WERI-Rb-1 (cell line): ENCODE data around the gene VDAC2.

Source experiments
- DNase-seq: peaks from one replicate; pipeline ENCODE4 v3.0.0-alpha.2; 2020
- H3K27ac ChIP-seq: fragments of 250-450 bp; sonication (Bioruptor Pico); 2 replicates; pipeline ENCODE4 v1.5.1; 2020; ENCODE audit warnings: mild to moderate bottlenecking, moderate library complexity
- H3K27me3 ChIP-seq: fragments of 250-450 bp; sonication (Bioruptor Pico); 2 replicates; pipeline ENCODE4 v1.5.1; 2021; ENCODE audit warnings: mild to moderate bottlenecking, low read depth, moderate library complexity; ENCODE audit not compliant: insufficient read depth, severe bottlenecking
- H3K36me3 ChIP-seq: fragments of 250-450 bp; sonication (Bioruptor Pico); 2 replicates; pipeline ENCODE4 v1.5.1; 2020; ENCODE audit warnings: mild to moderate bottlenecking, moderate library complexity
- H3K4me3 ChIP-seq: 2 replicates; pipeline ENCODE4 v1.5.1; 2011; ENCODE audit warnings: low read depth, mild to moderate bottlenecking, control low read depth, low read length
- H3K9me3 ChIP-seq: fragments of 250-450 bp; sonication (Bioruptor Pico); 2 replicates; pipeline ENCODE4 v1.5.1; 2021; ENCODE audit warnings: mild to moderate bottlenecking, moderate library complexity; ENCODE audit not compliant: severe bottlenecking
- CTCF ChIP-seq: IDR thresholded peaks from 2 replicates; pipeline ENCODE4 v1.5.1; 2011; ENCODE audit warnings: low read depth, mild to moderate bottlenecking, control low read depth, inconsistent platforms, low read length

The VDAC2 gene

GRCh38 chr10:75247797-75248196 lies 37.2 kb downstream of the VDAC2 start:
- no peak for DNase-seq
- Histone ChIP-seq H3K27me3 (no peaks in the 10 kb centered on the region), H3K4me3 (no peak overlapping the region), H3K9me3 (peaks cover 10% of the 10 kb centered on the region), H3K27ac (no peak overlapping the region), H3K36me3 (no peaks in the 10 kb centered on the region)
- no peak for TF ChIP-seq CTCF

- H3K27ac ChIP-seq: no peak overlapping the region
These were observed 40.3 kb downstream of the VDAC2 start for GRCh38 chr10:75250934-75251333.

GRCh38 chr10:75253281-75254220 lies 43.0 kb downstream of the VDAC2 start:
- no peak overlapping the region for H3K4me3 ChIP-seq
- no peak for TF ChIP-seq CTCF
- H3K9me3 ChIP-seq: peaks cover 36% of the 10 kb centered on the region
- H3K36me3 ChIP-seq: no peaks in the 10 kb centered on the region
- no peak for DNase-seq
- H3K27me3 ChIP-seq: no peaks in the 10 kb centered on the region
- H3K27ac ChIP-seq: no peak overlapping the region

More at GRCh38 chr10:75250934-75251333, 40.3 kb downstream of the VDAC2 start:
- DNase-seq: no peak
- Histone ChIP-seq H3K36me3 (no peaks in the 10 kb centered on the region), H3K4me3 (no peak overlapping the region), H3K9me3 (peaks cover 32% of the 10 kb centered on the region), H3K27me3 (no peaks in the 10 kb centered on the region)
- no peak for TF ChIP-seq CTCF

- Histone ChIP-seq H3K36me3 (no peaks in the 10 kb centered on the region), H3K27ac (no peak overlapping the region), H3K9me3 (peaks cover 36% of the 10 kb centered on the region), H3K4me3 (no peak overlapping the region), H3K27me3 (no peaks in the 10 kb centered on the region)
- no peak for TF ChIP-seq CTCF
- no peak for DNase-seq
These were observed 44.1 kb downstream of the VDAC2 start for GRCh38 chr10:75254739-75255138.

- Histone ChIP-seq H3K36me3 (no peaks in the 10 kb centered on the region), H3K27me3 (no peaks in the 10 kb centered on the region), H3K9me3 (peaks cover 7% of the 10 kb centered on the region), H3K4me3 (no peak overlapping the region), H3K27ac (no peak overlapping the region)
- no peak for DNase-seq
- no peak for TF ChIP-seq CTCF
These were observed 50.4 kb downstream of the VDAC2 start for GRCh38 chr10:75260990-75261389.
